GM18498 (cell line): ENCODE data around the gene AP1G2.

Experiments used
- ATAC-seq: cut with Tn5 transposase; IDR thresholded peaks from one replicate; pipeline ENCODE4 v1.9.1; 2021; ENCODE audit warnings: mild to moderate bottlenecking, moderate library complexity; ENCODE audit not compliant: unreplicated experiment

Gene AP1G2

DNA sequence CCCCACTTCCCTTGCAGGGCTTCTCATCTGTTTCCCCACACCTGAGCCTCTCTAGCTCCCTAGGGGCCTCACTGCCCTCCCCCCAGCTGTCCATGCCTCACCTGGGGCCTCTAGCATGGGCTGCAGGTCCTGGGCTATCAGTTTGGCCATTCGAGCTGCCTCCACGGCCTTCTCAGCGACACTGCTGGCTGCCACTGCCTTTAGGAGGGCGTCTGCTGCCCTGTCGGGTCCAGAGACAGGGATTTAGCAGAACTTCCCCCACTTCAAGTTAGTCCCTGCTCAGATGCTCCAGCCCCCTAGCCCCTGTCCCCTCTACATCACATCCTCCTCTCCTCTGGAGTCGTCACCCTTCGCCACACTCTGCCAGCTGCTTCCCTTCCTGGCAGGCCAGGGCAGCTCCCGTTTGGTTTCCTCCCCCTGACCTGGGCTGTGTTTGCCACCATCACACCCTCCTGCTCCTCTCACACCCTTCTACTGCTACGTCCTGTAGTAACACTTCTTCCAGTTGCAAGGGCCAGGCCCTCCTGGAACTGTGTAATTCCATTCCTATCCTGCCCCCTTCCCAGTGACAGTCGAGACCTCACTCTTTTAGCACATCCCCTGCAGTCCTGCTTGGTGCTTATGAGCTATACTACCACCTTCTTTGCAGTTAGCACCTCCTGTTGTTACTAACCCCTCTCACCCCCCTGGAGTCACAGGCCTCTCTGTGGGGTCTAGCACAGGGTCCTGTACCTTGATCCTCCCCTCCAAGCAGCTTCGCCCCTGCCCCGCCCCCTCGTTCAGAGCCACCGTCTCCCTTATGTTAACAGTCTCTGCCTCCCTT is 4.3 kb upstream of the AP1G2 start:
- ATAC-seq: no peak

DNA sequence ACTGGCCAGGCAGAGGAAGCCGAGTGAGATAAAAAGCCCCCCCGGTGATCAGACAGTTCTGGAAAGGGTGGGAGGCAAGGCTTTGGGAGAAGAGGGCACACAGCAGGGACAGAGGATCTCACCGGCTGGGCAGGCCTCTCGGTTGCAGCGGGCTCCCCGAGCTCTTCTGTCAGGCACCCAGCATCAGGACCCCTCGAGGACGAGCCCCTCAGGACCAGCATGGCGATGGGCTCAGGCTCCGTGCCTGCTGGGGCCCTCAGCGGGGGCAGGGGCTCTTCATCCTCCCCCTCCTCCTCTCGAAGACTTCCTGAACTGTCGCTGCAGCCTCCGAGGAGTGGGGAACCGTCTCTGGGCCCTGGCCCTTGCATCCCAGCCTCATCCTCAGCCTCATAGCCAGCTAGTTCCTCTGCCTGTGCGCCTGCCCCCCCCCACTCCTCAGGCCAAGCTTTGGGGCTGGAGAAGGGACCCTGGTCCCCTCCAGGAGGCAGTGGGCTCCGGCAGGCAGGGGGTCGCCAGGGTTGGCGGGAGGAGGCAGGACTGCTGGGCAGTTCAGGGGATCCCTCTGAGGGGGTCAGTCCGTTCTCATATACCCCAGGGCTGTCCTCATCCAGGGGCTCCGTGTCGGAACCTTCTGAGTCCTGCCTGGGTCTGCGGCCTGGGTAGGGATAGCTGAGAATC is 3.4 kb upstream of the AP1G2 start:
- no peak for ATAC-seq

DNA sequence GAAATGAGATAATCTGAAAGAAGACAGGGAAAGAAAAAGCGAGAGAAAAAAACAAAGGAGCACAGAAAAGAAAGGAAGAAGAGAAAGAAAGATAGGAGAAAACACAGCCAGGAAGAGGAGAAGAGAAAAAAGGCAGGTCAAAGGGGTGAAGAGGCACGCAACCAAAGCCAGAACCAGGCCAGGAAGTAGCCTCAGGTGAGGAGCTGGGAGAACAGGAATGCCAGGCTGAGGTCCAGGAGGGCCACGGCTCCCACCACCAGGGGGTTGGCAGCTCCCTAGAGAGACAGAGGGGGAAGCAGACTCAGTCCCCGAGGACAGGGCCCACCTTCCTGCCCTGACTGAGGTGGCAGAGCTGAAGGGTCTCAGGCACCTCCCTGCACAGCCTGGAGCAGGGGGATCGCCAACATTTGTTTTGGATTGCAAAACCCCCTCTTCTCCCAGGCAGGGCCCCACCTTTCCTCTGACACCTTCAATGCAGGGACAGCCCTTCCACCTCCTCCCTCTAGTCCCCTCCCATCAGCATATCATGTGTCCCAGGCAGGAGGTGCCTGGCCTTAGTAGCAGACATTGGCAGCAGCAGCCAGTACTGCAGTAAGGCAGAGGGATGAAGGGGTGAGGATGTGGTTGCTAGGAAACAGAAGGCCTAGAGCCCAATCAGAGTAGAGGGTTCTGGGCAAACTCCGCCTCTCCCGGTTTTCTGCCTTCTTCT is 2.0 kb upstream of the AP1G2 start:
- no peak for ATAC-seq

DNA sequence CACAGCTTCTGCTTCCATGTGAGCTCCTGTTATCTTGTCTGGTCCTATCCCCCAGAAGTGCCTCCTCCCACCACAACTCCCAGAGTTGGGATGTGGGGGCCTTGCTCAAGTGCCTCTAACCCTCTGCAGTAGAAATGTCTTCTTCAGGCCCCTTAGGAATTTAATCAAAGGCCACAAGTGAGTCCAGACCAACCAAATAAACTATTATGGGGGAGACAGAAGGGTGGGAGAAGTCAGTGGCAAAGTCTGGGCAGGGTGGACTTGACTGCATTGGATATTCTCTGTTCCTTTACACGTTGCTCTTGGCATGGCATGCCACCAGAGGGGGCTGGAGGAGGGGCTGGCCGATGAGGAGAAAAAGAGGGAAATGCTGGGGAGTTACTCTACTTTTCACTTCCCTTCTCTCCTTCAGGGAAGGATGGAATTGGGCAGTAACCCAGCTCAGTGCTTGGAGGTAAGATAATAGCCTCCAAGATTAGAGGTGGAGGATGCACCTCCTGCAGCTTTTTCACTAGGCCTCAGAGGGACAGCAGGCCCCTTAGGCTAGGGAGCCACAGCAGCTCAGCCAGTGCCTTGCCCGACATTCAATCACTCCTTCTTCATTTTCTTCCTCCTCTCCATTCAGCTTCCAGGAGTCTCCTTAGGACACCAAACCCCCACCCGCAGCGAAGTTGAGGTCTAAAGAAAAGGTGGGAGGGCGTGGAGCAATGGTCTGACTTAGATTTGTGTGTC is 1.2 kb upstream of the AP1G2 start:
- ATAC-seq: no peak

DNA sequence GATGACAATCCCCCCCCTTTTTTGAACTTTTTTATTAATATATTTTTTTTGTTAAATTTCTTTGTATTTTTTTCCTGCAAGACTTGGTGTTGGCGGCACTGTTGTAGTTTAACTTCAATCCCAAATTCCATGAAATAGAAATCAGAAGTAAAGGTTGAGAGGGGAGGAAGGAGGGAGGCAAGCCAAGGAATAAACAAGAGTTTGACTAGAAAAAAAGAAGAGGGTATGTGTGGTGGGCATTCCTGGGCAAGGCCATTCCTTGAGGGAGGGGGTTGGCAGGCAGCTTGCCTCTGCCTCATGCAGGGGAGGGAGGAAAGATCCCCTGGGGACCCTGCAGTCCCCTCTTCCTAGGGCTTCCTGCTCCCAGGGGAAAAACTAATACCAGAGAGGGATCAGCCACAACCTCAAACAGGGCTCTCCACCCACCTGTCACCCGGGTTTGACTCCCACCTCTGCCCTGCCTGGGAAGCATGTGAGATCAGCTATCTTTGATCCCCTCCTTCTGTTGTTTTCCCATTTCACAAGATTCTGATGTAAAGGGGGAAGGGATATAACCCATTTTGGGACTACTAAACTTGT is 519 bp upstream of the AP1G2 start:
- ATAC-seq: no peak

DNA sequence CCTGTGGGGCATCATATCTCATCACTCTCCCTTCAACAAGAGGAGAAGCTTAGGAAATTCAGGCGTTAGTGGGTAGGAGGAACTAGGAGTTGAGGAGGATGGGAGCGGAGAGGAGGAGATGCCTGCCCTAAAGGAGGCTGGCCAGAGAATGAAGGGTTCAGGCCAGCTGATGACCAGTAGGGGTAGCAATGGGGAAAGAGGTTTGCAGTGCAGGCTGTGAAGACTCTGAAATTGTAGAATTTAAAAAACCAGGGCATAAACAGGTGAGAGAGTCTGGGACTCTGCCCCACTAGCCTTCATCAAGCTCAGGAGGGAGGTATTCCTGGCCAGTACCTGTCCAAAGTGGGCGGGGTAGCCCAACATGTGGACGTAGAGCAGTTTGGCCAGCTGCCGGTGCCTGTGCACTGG is 809 bp downstream of the AP1G2 start:
- no peak for ATAC-seq

DNA sequence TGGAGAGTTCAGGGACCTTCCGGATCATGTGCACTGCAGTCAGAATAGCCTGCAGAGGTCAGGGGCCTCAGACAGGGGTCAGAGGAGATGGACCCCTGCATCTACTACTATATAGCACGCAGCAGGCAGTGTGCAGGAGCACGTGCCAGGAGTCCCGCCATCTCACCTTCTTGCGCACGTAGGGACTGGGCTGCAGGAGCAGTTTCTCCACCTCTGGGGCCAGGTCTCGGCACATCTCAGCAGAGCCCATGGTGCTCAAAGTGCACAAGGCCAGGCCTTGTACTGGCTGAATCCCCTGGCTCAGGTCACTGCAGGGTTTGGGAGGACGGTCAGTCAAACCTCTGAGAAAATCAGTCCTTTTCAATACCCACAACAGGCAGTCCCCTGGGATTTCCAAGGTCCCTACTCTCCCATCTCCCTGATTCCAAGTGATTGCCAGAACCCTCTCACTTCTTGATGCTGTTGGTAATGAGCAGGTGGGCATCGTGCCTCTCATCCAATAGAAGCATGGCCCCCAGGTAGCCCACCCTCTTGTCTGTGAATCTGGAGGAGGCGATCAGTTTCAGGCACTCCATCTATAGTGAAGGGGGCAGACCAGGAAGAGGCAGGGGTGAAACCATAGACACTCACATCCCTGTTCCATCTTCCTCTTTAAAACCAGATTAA is 1.3 kb downstream of the AP1G2 start:
- ATAC-seq: no peak

DNA sequence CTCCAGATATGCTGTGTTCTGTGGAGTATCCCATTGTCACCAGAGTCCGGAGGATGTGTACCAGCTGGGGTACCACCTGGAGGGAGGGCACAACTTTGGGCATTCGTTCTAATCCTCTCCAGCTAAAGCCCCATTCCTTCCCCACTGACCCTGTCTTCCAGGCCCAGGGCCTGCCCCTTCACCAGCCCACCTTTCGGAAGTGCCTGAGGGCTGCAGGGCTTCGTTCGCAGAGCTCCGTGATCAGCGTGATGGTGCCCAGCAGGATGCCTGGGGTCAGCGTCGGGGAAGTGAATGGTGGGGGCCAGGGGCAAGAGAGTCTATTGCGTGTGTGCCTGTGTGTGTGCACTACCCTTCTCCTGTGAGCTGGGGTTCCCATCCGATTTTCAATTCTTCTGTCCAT is 2.0 kb downstream of the AP1G2 start:
- no peak for ATAC-seq

GRCh38 chr14:23564876-23565275 is 2.7 kb downstream of the AP1G2 start:
- no peak for ATAC-seq

GRCh38 chr14:23564181-23564812 is 3.3 kb downstream of the AP1G2 start:
- no peak for ATAC-seq

DNA sequence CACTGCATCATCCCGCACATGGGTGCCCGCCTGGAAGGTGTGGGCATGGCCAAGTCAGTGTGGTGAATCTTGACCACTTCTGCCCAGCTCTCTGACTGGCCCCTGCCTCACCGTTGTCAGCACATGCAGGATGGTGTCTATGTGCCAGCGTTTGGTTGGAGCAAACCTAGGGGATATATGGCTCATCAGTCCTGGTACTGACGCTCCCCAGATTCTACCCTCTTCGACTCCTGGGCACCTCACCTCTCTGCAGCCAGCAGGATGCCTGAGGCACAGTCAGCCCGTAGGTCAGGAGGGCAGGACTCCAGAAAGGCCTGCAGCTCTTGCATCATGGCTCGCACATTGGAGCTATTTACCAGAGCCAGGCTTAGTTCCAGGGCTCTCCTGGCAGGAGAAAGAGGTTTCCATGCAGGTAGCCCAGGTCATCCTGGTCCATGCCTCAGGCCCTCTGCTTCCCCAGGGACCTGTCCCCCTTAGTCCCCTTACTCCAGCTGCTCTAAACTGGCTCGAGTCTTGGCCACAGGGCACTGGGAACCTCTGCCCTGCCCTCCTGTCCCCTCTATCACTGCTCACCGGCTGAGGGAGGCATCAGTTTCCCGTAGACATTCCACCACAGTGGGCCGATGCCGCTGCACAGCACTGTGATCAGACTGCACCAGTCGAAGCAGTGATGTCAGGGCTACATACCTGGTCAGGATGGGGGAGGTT is 4.0 kb downstream of the AP1G2 start:
- no peak for ATAC-seq

DNA sequence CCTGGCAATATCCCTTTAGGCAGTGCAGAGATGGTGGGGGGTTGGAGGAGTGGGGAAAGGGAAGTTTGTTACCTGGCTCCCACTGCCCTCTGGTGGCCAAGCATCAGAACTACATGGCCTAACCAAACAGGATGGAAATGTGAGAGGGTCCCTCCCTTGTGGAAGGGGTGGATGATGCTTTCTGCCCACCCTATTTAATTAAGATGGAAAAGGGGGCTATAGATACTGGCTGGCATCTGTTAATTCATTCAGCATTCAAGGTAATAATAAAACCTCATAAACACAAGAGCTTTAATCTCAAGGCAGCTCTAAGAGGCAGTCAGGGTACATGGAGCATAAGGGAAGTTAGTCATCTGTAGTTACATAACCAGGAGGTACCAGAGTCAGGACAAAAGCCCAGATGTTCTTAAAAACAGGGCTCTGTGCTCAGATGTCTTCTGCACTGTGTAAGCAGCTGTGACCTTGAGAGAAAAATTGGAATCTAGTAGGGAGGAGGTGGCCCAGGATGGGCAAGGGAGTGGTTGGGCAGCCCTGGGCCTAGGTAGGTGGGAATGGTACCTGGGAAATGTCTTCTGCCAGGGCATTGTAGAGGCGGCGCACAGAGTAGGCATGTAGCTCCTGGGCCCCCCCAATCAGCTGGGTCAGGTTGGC is 4.6 kb downstream of the AP1G2 start:
- ATAC-seq: no peak

- ATAC-seq: no peak
Measured at GRCh38 chr14:23561873-23562821, 5.4 kb downstream of the AP1G2 start.

- no peak for ATAC-seq
Measured at GRCh38 chr14:23561259-23561658, 6.3 kb downstream of the AP1G2 start.

- no peak for ATAC-seq
Measured at GRCh38 chr14:23559926-23560520, 7.6 kb downstream of the AP1G2 start.

DNA sequence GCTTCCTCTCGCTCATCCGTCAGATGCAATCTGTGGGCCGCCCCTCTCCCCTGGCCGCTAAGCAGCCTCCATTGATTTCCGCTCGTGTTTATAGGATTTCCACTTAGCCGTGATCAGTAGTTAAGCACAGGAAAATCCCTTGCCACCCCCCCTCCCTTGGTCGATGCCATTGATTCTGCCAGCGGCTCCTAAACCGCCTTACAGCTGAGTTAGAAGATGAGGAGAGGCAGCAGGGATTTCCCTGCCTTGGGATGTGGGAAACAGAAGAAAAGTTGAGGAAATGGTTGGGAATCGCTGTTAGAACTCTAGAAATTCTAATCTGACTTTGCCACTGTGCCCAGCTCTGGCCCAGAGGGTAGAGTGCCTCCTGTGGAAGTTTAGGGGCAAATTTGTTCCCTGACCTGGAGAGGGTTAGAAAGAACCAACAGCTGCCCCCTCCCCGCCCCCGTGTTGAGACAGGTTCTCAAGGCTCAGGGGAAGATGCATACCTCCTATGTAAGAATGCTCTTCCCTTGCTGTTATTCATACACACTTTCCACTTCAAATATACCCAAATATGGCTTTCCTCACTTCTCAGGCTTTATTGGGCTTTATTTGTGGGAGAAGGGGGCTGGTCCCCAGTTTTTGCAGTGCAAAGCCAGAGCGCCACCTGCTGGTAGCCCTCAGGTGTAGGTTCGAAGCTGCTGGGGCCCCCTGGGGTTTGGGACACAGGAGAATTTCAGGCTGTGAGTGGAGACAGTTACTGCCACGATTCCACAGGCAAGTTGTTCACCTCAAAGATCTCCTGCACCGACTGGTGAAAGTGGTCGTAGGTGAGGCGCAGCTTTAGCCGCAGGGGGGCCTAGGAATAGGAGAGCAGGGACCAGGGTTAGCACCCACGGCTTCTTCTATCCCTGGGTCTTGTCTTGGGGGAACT is 8.3 kb downstream of the AP1G2 start:
- ATAC-seq: no peak
